ENCODE measurements around the gene INPP4A. TPM values are rescaled to one million over a fixed set of nuclear protein-coding genes. Genes with fewer than 3 reads are reported as not detected.

INPP4A gene
- total and polyA plus RNA-seq, 10 of the 15 experiments (the other 5 are each of a cell fraction or from before 2014, with no cell fraction given), result 4.7 to 62.3 (median 36.9) TPM

GRCh38 chr2:98521266-98521665 lies 76.6 kb downstream of the INPP4A start:
- no peak overlapping the region for H3K4me2 ChIP-seq (ENCODE audit: control insufficient read depth, insufficient read depth)
- H3K36me3 ChIP-seq (ENCODE audit: control insufficient read depth in 2 of 2, insufficient read depth in 2 of 2, low read length in 1 of 2), result peaks cover 19 to 20% of the 10 kb centered on the region in 2 experiments
- ChIA-PET POLR2A (no interaction called here), RAD21 (ENCODE audit: unreplicated experiment) (no interaction called here), CTCF (interaction anchor here (1.2 kb wide), 1 partner anchor 33 kb away, joined by 3 read pairs; no protein-coding TSS in a partner anchor), SMC1A (ENCODE audit: uncharacterized antibody, unreplicated experiment) (no interaction called here)
- peaks cover 9% of the 10 kb centered on the region for H3K4me1 ChIP-seq (ENCODE audit: control insufficient read depth, insufficient read depth, low read length)
- WGBS (ENCODE audit: insufficient coverage, insufficient replicate concordance, low lambda C conversion rate, missing lambda C conversion rate), result 89% methylated on average over 7 of the region's 7 CpGs
- ATAC-seq (no peak), FAIRE-seq (no peak), DNase-seq (ENCODE audit: low read depth, low spot score) (no peak)
- H3K27me3 ChIP-seq (replicated peaks in 1 of 2; ENCODE audit: control insufficient read depth in 2 of 2, insufficient read depth in 2 of 2, low read length in 1 of 2), result no peaks in the 10 kb centered on the region
- BruUV-seq (replicated peaks), result no TSS peak
- no peak overlapping the region for H3K27ac ChIP-seq (ENCODE audit: control insufficient read depth, insufficient read depth)
- H4K20me1 ChIP-seq (ENCODE audit: control insufficient read depth, insufficient read depth), result no peaks in the 10 kb centered on the region
- H3K79me2 ChIP-seq (ENCODE audit: control insufficient read depth, insufficient read depth, low read length), result peaks cover 16% of the 10 kb centered on the region
- TF ChIP-seq RB1 (IDR thresholded peaks at IDR 0.05; ENCODE audit: borderline replicate concordance) (no peak), TCF3 (IDR thresholded peaks at IDR 0.05; ENCODE audit: borderline replicate concordance, insufficient read depth, low read depth, low read length) (no peak), TARDBP (IDR thresholded peaks at IDR 0.05; ENCODE audit: borderline replicate concordance) (no peak), PML (IDR thresholded peaks at IDR 0.05; ENCODE audit: low read length) (no peak), GATAD2B (conservative IDR thresholded peaks at IDR 0.05; ENCODE audit: low read depth) (no peak), LARP7 (IDR thresholded peaks at IDR 0.05) (no peak), CHD1 (IDR thresholded peaks at IDR 0.05; ENCODE audit: low read depth, low read length) (no peak)
- TF ChIP-seq, protein P1, sequence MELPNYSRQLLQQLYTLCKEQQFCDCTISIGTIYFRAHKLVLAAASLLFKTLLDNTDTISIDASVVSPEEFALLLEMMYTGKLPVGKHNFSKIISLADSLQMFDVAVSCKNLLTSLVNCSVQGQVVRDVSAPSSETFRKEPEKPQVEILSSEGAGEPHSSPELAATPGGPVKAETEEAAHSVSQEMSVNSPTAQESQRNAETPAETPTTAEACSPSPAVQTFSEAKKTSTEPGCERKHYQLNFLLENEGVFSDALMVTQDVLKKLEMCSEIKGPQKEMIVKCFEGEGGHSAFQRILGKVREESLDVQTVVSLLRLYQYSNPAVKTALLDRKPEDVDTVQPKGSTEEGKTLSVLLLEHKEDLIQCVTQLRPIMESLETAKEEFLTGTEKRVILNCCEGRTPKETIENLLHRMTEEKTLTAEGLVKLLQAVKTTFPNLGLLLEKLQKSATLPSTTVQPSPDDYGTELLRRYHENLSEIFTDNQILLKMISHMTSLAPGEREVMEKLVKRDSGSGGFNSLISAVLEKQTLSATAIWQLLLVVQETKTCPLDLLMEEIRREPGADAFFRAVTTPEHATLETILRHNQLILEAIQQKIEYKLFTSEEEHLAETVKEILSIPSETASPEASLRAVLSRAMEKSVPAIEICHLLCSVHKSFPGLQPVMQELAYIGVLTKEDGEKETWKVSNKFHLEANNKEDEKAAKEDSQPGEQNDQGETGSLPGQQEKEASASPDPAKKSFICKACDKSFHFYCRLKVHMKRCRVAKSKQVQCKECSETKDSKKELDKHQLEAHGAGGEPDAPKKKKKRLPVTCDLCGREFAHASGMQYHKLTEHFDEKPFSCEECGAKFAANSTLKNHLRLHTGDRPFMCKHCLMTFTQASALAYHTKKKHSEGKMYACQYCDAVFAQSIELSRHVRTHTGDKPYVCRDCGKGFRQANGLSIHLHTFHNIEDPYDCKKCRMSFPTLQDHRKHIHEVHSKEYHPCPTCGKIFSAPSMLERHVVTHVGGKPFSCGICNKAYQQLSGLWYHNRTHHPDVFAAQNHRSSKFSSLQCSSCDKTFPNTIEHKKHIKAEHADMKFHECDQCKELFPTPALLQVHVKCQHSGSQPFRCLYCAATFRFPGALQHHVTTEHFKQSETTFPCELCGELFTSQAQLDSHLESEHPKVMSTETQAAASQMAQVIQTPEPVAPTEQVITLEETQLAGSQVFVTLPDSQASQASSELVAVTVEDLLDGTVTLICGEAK (IDR thresholded peaks at IDR 0.05; ENCODE audit: borderline replicate concordance), result no peak
- TF ChIP-seq, protein P2, sequence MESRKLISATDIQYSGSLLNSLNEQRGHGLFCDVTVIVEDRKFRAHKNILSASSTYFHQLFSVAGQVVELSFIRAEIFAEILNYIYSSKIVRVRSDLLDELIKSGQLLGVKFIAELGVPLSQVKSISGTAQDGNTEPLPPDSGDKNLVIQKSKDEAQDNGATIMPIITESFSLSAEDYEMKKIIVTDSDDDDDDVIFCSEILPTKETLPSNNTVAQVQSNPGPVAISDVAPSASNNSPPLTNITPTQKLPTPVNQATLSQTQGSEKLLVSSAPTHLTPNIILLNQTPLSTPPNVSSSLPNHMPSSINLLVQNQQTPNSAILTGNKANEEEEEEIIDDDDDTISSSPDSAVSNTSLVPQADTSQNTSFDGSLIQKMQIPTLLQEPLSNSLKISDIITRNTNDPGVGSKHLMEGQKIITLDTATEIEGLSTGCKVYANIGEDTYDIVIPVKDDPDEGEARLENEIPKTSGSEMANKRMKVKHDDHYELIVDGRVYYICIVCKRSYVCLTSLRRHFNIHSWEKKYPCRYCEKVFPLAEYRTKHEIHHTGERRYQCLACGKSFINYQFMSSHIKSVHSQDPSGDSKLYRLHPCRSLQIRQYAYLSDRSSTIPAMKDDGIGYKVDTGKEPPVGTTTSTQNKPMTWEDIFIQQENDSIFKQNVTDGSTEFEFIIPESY (IDR thresholded peaks at IDR 0.05), result no peak
- H3K9ac ChIP-seq (ENCODE audit: control insufficient read depth, insufficient read depth, low read length), result no peak overlapping the region
- H3K9me3 ChIP-seq (replicated peaks; ENCODE audit: control insufficient read depth, insufficient read depth, low read length), result no peaks in the 10 kb centered on the region
- no peak overlapping the region for H3K4me3 ChIP-seq
- intact Hi-C loops (cut with micrococcal nuclease; ENCODE audit: unreplicated experiment), result no loop called here
- in situ Hi-C loops (cut with MboI), result no loop called here
- no peak overlapping the region for H2AFZ ChIP-seq (ENCODE audit: control insufficient read depth, low read depth, low read length)

All from GM12878 (cell line).